HCT116 (cell line): Measurements from ENCODE around the gene LRRC4C. TPM values are rescaled to one million over a fixed set of nuclear protein-coding genes. Genes with fewer than 3 reads are reported as not detected.

Source experiments
- ATAC-seq: fragments of 200-7000 bp; cut with Tn5 transposase; 2 replicates; pipeline ENCODE4 v1.9.1; 2020; ENCODE audit warnings: mild to moderate bottlenecking, moderate library complexity
- BruUV-seq: library from RNA; stranded (reverse); fragments of 400-500 nt; replicated peaks from 2 replicates; lab custom pipeline; 2021; lab: Mats Ljungman, UMichigan
- CTCF ChIA-PET: fragments of 300-600 bp; sonication (Branson Sonifier 250); formaldehyde crosslinking; loops from one replicate; lab custom pipeline; 2021; ENCODE audit warnings: antibody characterized with exemption; lab: Charles Lee
- POLR2A ChIA-PET: fragments of 300-600, 350-600 bp; sonication (Branson Sonifier 250); formaldehyde crosslinking; loops from one replicate; lab custom pipeline; 2021; ENCODE audit warnings: antibody characterized with exemption; lab: Charles Lee
- RAD21 ChIA-PET, 2 experiments: fragments of 300-600 bp; sonication (Branson Sonifier 250); formaldehyde crosslinking; loops; one replicate each; lab custom pipeline; 2023; ENCODE audit warnings: low total read pairs in 2 of 2; ENCODE audit not compliant: uncharacterized antibody in 2 of 2, unreplicated experiment in 2 of 2, low non-redundant PET in 1 of 2; lab: Charles Lee
- DNase-seq: peaks from one replicate; pipeline ENCODE4 v3.0.0-alpha.2; 2010; ENCODE audit warnings: low read depth, low spot score
- H2AFZ ChIP-seq: fragments of 200-600 bp; shearing (Covaris generic), sonication (generic); 2 replicates; pipeline ENCODE4 v1.6.1; 2017; ENCODE audit warnings: low read depth, mixed run types, mixed read lengths, antibody characterized with exemption, low read length; ENCODE audit not compliant: poor library complexity, severe bottlenecking
- H3K27ac ChIP-seq: 2 replicates; pipeline ENCODE4 v1.5.1; 2012; ENCODE audit warnings: low read depth, low read length
- H3K27me3 ChIP-seq: fragments of 200-600 bp; sonication (generic); 2 replicates; pipeline ENCODE4 v1.6.1; 2016; ENCODE audit warnings: mixed run types, low read length, mixed read lengths; ENCODE audit not compliant: insufficient read depth
- H3K36me3 ChIP-seq, 2 experiments: fragments of 200-500 bp in 1 of 2; fragments of 200-600 bp in 1 of 2; sonication (Bioruptor generic) in 1 of 2; sonication (generic) in 1 of 2; 2 replicates each; pipeline versions ENCODE4 v1.5.1 to v1.6.1; 2014 to 2016; ENCODE audit warnings: low read length in 2 of 2, inconsistent platforms in 1 of 2, mixed read lengths in 1 of 2, mixed run types in 1 of 2; ENCODE audit not compliant: insufficient read depth in 2 of 2, control insufficient read depth in 1 of 2
- H3K4me1 ChIP-seq, 2 experiments: fragments of 200-600 bp in 1 of 2; sonication (generic) in 1 of 2; 2 replicates each; pipeline versions ENCODE4 v1.5.1 to v1.6.1; 2012 to 2017; ENCODE audit warnings: low read length in 2 of 2, inconsistent platforms in 1 of 2, mild to moderate bottlenecking in 1 of 2, mixed read lengths in 1 of 2, mixed run types in 1 of 2, moderate library complexity in 1 of 2; ENCODE audit not compliant: insufficient read depth in 2 of 2, control insufficient read depth in 1 of 2
- H3K4me2 ChIP-seq: fragments of 200-600 bp; sonication (generic); 2 replicates; pipeline ENCODE4 v1.6.1; 2017; ENCODE audit warnings: mixed run types, low read length, mixed read lengths
- H3K4me3 ChIP-seq, 2 experiments: fragments of 200-600 bp in 1 of 2; sonication (generic) in 1 of 2; replicated peaks in 1 of 2; 2 replicates each; pipeline ENCODE4 v1.5.1; 2011 to 2016; ENCODE audit warnings: low read length in 2 of 2, control low read depth in 1 of 2, low read depth in 1 of 2, mild to moderate bottlenecking in 1 of 2, mixed read lengths in 1 of 2, mixed run types in 1 of 2
- H3K79me2 ChIP-seq: fragments of 200-600 bp; sonication (generic); 2 replicates; pipeline ENCODE4 v1.6.1; 2017; ENCODE audit warnings: mild to moderate bottlenecking, mixed run types, low read length, moderate library complexity, mixed read lengths; ENCODE audit not compliant: insufficient read depth
- H3K9ac ChIP-seq: fragments of 200-600 bp; sonication (generic); 2 replicates; pipeline ENCODE4 v1.6.1; 2016; ENCODE audit warnings: low read length, mixed read lengths
- H3K9me2 ChIP-seq: fragments of 200-600 bp; sonication (generic), shearing (Covaris generic); 2 replicates; pipeline ENCODE4 v1.6.1; 2017; ENCODE audit warnings: mixed run types, mild to moderate bottlenecking, moderate library complexity; ENCODE audit not compliant: insufficient read depth
- H3K9me3 ChIP-seq, 2 experiments: fragments of 200-500 bp in 1 of 2; fragments of 200-600 bp in 1 of 2; sonication (Bioruptor generic) in 1 of 2; sonication (generic) in 1 of 2; 2 replicates each; pipeline ENCODE4 v1.6.1; 2014 to 2017; ENCODE audit warnings: low read length in 2 of 2, mixed read lengths in 2 of 2, inconsistent platforms in 1 of 2, low read depth in 1 of 2, mild to moderate bottlenecking in 1 of 2, mixed run types in 1 of 2, moderate library complexity in 1 of 2; ENCODE audit not compliant: control insufficient read depth in 1 of 2, insufficient read depth in 1 of 2
- H4K20me1 ChIP-seq: fragments of 200-600 bp; sonication (generic), shearing (Covaris generic); 2 replicates; pipeline ENCODE4 v1.6.1; 2017; ENCODE audit warnings: mixed run types, mild to moderate bottlenecking, moderate library complexity; ENCODE audit not compliant: insufficient read depth
- ATF3 ChIP-seq: IDR thresholded peaks from 2 replicates; pipeline ENCODE4 v1.6.1; 2012
- CBX3 ChIP-seq: IDR thresholded peaks from 2 replicates; pipeline ENCODE4 v1.6.1; 2012; ENCODE audit warnings: low read depth
- CEBPB ChIP-seq: IDR thresholded peaks from 2 replicates; pipeline ENCODE4 v1.6.1; 2012; ENCODE audit warnings: low read depth
- ELF1 ChIP-seq: IDR thresholded peaks from 2 replicates; pipeline ENCODE4 v1.6.1; 2012; ENCODE audit warnings: low read depth, borderline replicate concordance
- EZH2 ChIP-seq: fragments of 200-600 bp; sonication (generic); IDR thresholded peaks from 2 replicates; pipeline ENCODE4 v1.6.1; 2017; ENCODE audit warnings: antibody characterized with exemption, mixed run types
- EZH2phosphoT487 ChIP-seq: fragments of 200-600 bp; IDR thresholded peaks from 2 replicates; pipeline ENCODE4 v1.6.1; 2018; ENCODE audit warnings: antibody characterized with exemption, borderline replicate concordance
- FOSL1 ChIP-seq: IDR thresholded peaks from 2 replicates; pipeline ENCODE4 v1.6.1; 2012; ENCODE audit warnings: low read depth
- JUND ChIP-seq: IDR thresholded peaks from 2 replicates; pipeline ENCODE4 v1.6.1; 2012
- MAX ChIP-seq: IDR thresholded peaks from 2 replicates; pipeline ENCODE4 v1.6.1; 2012
- POLR2A ChIP-seq: IDR thresholded peaks from 2 replicates; pipeline ENCODE4 v1.7.0; 2011; ENCODE audit warnings: borderline replicate concordance; ENCODE audit not compliant: insufficient read depth, insufficient read length; ENCODE audit errors: extremely low read depth
- SIN3A ChIP-seq: IDR thresholded peaks from 2 replicates; pipeline ENCODE4 v1.6.1; 2012; ENCODE audit warnings: low read depth
- SP1 ChIP-seq: IDR thresholded peaks from 2 replicates; pipeline ENCODE4 v1.6.1; 2012; ENCODE audit warnings: low read depth
- YY1 ChIP-seq: IDR thresholded peaks from 2 replicates; pipeline ENCODE4 v1.6.1; 2011; ENCODE audit warnings: low read length, low read depth, moderate library complexity, mild to moderate bottlenecking; ENCODE audit not compliant: insufficient replicate concordance; ENCODE audit errors: extremely low read depth
- ZFX ChIP-seq: fragments of 450-650 bp; IDR thresholded peaks from 2 replicates; pipeline ENCODE4 v1.6.1; 2017
- ZNF274 ChIP-seq: fragments of 200-500 bp; sonication (Bioruptor generic); IDR thresholded peaks from 2 replicates; pipeline ENCODE4 v1.6.1; 2014; ENCODE audit warnings: mild to moderate bottlenecking, low read depth, low read length, inconsistent platforms
- intact Hi-C: fragments of 100-400 bp; cut with micrococcal nuclease; formaldehyde crosslinking; loops from 2 replicates; pipeline ENCODE4 v1.10.0; 2022
- total RNA-seq: library from RNA; stranded (reverse); gene quantifications from one replicate; pipeline ENCODE4 v1.2.1, GENCODE V29; 2021; ENCODE audit not compliant: unreplicated experiment

Gene LRRC4C
- total RNA-seq, 1 experiment from 2014 or later: not detected

GRCh38 chr11:41146326-41146725 lies 313.1 kb downstream of the LRRC4C start:
- Histone ChIP-seq H3K27ac (no peak overlapping the region), H3K9me2 (no peaks in the 10 kb centered on the region), H3K27me3 (no peaks in the 10 kb centered on the region), H3K9ac (no peak overlapping the region), H3K4me2 (no peak overlapping the region), H2AFZ (no peak overlapping the region), H3K36me3 (no peaks in the 10 kb centered on the region), H3K4me1 (no peaks in the 10 kb centered on the region), H3K4me3 (no peak overlapping the region), H3K9me3 (peaks cover 0 to 22% of the 10 kb centered on the region in 2 experiments; a peak in 1 of 4 replicates), H3K79me2 (no peaks in the 10 kb centered on the region), H4K20me1 (no peaks in the 10 kb centered on the region)
- TF ChIP-seq ELF1 (no peak), CBX3 (no peak), CEBPB (no peak), SIN3A (no peak), EZH2phosphoT487 (no peak), ATF3 (no peak), SP1 (no peak), ZNF274 (no peak), MAX (no peak), ZFX (no peak), FOSL1 (no peak), YY1 (no peak)
- ChIA-PET CTCF (no interaction called here), POLR2A (no interaction called here), RAD21 (no interaction called here)
- ATAC-seq (no peak), DNase-seq (no peak)
- intact Hi-C loops: no loop called here
- BruUV-seq: no TSS peak

GRCh38 chr11:41145420-41145819 lies 314.0 kb downstream of the LRRC4C start:
- ChIA-PET CTCF (no interaction called here), POLR2A (no interaction called here), RAD21 (no interaction called here)
- Histone ChIP-seq H3K79me2 (no peaks in the 10 kb centered on the region), H3K9ac (no peak overlapping the region), H3K4me2 (no peak overlapping the region), H2AFZ (no peak overlapping the region), H3K4me3 (no peak overlapping the region), H4K20me1 (no peaks in the 10 kb centered on the region), H3K27me3 (no peaks in the 10 kb centered on the region), H3K9me2 (no peaks in the 10 kb centered on the region), H3K9me3 (peaks cover 1 to 19% of the 10 kb centered on the region in 2 experiments; a peak in 2 of 4 replicates), H3K27ac (no peak overlapping the region), H3K4me1 (no peaks in the 10 kb centered on the region), H3K36me3 (no peaks in the 10 kb centered on the region)
- DNase-seq: no peak
- TF ChIP-seq ZNF274 (no peak), FOSL1 (no peak), EZH2 (no peak), EZH2phosphoT487 (no peak), ATF3 (no peak), POLR2A (no peak), JUND (no peak), MAX (no peak)
- no peak for ATAC-seq
- intact Hi-C loops: no loop called here
- BruUV-seq: no TSS peak
